PC-3 (cell line): ENCODE measurements around the gene GAL3ST3. TPM values are rescaled to one million over a fixed set of nuclear protein-coding genes. Genes with fewer than 3 reads are reported as not detected.

Experiments
- ATAC-seq: fragments of 200-7000 bp; cut with Tn5 transposase; 2 replicates; pipeline ENCODE4 v1.9.1; 2020; ENCODE audit warnings: mild to moderate bottlenecking, moderate library complexity
- BruUV-seq: library from RNA; stranded (reverse); fragments of 400-500 nt; replicated peaks from 2 replicates; lab custom pipeline; 2021; lab: Mats Ljungman, UMichigan
- CTCF ChIA-PET: fragments of 300-600 bp; sonication (Branson Sonifier 250); formaldehyde crosslinking; loops from one replicate; lab custom pipeline; 2022; ENCODE audit warnings: antibody characterized with exemption; lab: Charles Lee
- POLR2A ChIA-PET: fragments of 300-600 bp; sonication (Branson Sonifier 250); formaldehyde crosslinking; loops from one replicate; lab custom pipeline; 2022; ENCODE audit warnings: antibody characterized with exemption; ENCODE audit not compliant: unreplicated experiment; lab: Charles Lee
- DNase-seq: peaks from one replicate; pipeline ENCODE4 v3.0.0-alpha.2; 2015
- H2AFZ ChIP-seq: fragments of 300-600 bp; sonication (generic); 2 replicates; pipeline ENCODE4 v1.6.0; 2016; ENCODE audit warnings: antibody characterized with exemption, low read length
- H3F3A ChIP-seq: fragments of 300-600 bp; sonication (generic); one replicate; pipeline ENCODE4 v1.6.0; 2017; ENCODE audit warnings: antibody characterized with exemption, low read length, control low read depth, mild to moderate bottlenecking; ENCODE audit not compliant: unreplicated experiment
- H3K27ac ChIP-seq: fragments of 300-600 bp; sonication (generic); 2 replicates; pipeline ENCODE4 v1.5.1; 2016; ENCODE audit warnings: mild to moderate bottlenecking, low read length
- H3K27me3 ChIP-seq: fragments of 300-600 bp; sonication (generic); 2 replicates; pipeline ENCODE4 v1.6.1; 2016; ENCODE audit warnings: low read length, mixed read lengths
- H3K36me3 ChIP-seq: fragments of 300-600 bp; sonication (generic); 2 replicates; pipeline ENCODE4 v1.6.1; 2016; ENCODE audit warnings: low read depth, mixed run types, low read length, mixed read lengths
- H3K4me1 ChIP-seq: fragments of 300-600 bp; sonication (generic); 2 replicates; pipeline ENCODE4 v1.5.1; 2016; ENCODE audit warnings: low read length; ENCODE audit not compliant: insufficient read depth
- H3K4me2 ChIP-seq: fragments of 300-600 bp; sonication (generic); 2 replicates; pipeline ENCODE4 v1.6.0; 2016; ENCODE audit warnings: low read length
- H3K4me3 ChIP-seq: fragments of 300-600 bp; sonication (generic); 2 replicates; pipeline ENCODE4 v1.5.1; 2016; ENCODE audit warnings: mild to moderate bottlenecking, low read length, mixed read lengths
- H3K79me2 ChIP-seq: fragments of 300-600 bp; sonication (generic); 2 replicates; pipeline ENCODE4 v1.6.1; 2017; ENCODE audit warnings: low read length, mixed read lengths
- H3K9ac ChIP-seq: fragments of 300-600 bp; sonication (generic); 2 replicates; pipeline ENCODE4 v1.6.0; 2016; ENCODE audit warnings: mild to moderate bottlenecking, low read length
- H3K9me2 ChIP-seq: fragments of 300-600 bp; sonication (generic); replicated peaks from 2 replicates; pipeline ENCODE4 v1.6.1; 2016; ENCODE audit warnings: mixed run types, low read length, mixed read lengths
- H3K9me3 ChIP-seq: fragments of 300-600 bp; sonication (generic); 2 replicates; pipeline ENCODE4 v1.6.1; 2016; ENCODE audit warnings: low read length, mixed read lengths
- H4K20me1 ChIP-seq: fragments of 300-600 bp; sonication (generic); 2 replicates; pipeline ENCODE4 v1.6.1; 2016; ENCODE audit warnings: low read length, mixed read lengths
- EZH2 ChIP-seq: fragments of 300-600 bp; sonication (generic); IDR thresholded peaks from one replicate; pipeline ENCODE4 v1.6.1; 2017; ENCODE audit warnings: antibody characterized with exemption, mild to moderate bottlenecking, low read length; ENCODE audit not compliant: unreplicated experiment
- EZH2phosphoT487 ChIP-seq: fragments of 300-600 bp; sonication (generic); IDR thresholded peaks from 2 replicates; pipeline ENCODE4 v1.6.1; 2018; ENCODE audit warnings: mild to moderate bottlenecking, antibody characterized with exemption, low read length, borderline replicate concordance
- intact Hi-C: fragments of 100-400 bp; cut with micrococcal nuclease; formaldehyde crosslinking; loops from 2 replicates; pipeline ENCODE4 v1.9.0; 2023
- total RNA-seq: library from RNA; depleted of rRNA; stranded (reverse); fragments of >200 nt; gene quantifications from 2 replicates; pipeline ENCODE4 v1.2.3, GENCODE V29; 2014
- TF ChIP-seq, protein P1 (sequence below): fragments of 300-600 bp; sonication (generic); conservative IDR thresholded peaks from 2 replicates; pipeline ENCODE4 v1.5.1; 2017; ENCODE audit warnings: antibody characterized with exemption, low read depth, mild to moderate bottlenecking, low read length

GAL3ST3 gene
- total RNA-seq, 1 experiment from 2014 or later = not detected

DNA sequence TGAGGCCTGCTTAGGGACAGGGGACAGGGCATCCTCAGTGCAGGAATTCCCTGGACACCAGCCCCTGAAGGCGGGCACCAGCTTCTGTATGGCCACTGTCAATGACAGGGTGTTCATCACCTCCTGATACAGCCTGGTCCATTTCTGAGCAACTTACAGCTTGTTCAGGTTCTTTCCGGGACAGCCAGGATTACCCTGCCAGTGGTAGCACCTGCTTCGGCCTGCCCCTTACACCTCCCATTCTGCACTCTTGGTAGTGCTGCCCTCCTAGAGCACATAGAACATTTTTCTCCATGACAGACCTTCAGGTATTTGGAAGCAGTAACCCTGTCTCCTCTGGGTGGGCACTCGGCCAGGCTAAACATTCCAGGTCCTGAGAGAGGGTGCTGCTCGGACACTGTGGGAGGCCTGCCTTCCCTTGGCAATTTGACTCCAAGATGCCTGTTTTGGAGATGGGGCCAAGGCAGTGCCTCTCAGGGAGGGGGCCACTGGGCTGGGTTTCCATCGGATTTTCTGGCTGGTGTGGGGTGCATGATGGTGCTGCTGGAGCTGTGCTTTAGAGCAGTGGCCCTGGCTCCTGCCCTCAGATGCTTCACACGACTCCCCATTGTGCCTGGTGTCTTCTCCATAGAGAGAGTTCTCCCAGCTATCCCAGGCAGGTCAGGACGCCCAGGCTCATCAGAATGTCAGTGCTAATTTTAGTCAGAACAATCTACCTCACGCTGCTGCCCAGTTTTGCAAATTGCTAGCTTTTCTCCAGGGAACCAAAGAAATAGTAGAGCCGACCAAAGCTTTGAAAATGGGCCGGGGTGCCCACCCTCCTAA lies 1.2 kb downstream of the GAL3ST3 start:
- Histone ChIP-seq H3F3A (no peaks in the 10 kb centered on the region), H3K27me3 (no peaks in the 10 kb centered on the region), H4K20me1 (no peaks in the 10 kb centered on the region), H3K4me1 (peaks cover 10% of the 10 kb centered on the region), H3K27ac (no peak overlapping the region), H3K4me3 (no peak overlapping the region), H3K4me2 (no peak overlapping the region), H3K36me3 (no peaks in the 10 kb centered on the region), H2AFZ (no peak overlapping the region), H3K9ac (no peak overlapping the region), H3K79me2 (peaks cover 6% of the 10 kb centered on the region), H3K9me2 (no peaks in the 10 kb centered on the region), H3K9me3 (no peaks in the 10 kb centered on the region)
- ChIA-PET CTCF (no interaction called here), POLR2A (no interaction called here)
- BruUV-seq = no TSS peak
- ATAC-seq (no peak), DNase-seq (no peak)
- TF ChIP-seq EZH2 = no peak
- no peak for TF ChIP-seq EZH2phosphoT487
- TF ChIP-seq, protein P1, sequence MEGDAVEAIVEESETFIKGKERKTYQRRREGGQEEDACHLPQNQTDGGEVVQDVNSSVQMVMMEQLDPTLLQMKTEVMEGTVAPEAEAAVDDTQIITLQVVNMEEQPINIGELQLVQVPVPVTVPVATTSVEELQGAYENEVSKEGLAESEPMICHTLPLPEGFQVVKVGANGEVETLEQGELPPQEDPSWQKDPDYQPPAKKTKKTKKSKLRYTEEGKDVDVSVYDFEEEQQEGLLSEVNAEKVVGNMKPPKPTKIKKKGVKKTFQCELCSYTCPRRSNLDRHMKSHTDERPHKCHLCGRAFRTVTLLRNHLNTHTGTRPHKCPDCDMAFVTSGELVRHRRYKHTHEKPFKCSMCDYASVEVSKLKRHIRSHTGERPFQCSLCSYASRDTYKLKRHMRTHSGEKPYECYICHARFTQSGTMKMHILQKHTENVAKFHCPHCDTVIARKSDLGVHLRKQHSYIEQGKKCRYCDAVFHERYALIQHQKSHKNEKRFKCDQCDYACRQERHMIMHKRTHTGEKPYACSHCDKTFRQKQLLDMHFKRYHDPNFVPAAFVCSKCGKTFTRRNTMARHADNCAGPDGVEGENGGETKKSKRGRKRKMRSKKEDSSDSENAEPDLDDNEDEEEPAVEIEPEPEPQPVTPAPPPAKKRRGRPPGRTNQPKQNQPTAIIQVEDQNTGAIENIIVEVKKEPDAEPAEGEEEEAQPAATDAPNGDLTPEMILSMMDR = no peak
- intact Hi-C loops = no loop called here

DNA sequence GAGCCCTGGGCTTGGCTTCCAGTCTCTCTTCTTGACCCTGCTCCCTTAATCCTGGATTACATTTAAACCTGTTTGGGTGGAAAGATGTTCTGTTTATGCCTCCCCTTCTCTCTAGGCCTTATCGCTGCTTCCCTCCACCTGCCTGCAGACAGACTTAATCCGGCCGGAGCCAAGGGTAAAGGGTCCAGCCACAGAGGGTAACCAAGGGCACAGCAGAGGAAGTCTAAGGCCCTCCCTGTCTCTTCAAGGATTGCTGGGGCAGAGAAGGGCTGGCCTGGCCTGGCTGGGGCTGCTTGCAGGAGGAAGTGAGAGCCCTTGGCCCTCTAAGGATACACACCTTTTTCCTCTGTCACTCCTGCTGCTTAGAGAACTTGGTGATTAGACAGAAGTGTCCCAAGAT lies 2.1 kb downstream of the GAL3ST3 start:
- BruUV-seq = no TSS peak
- H3K36me3 ChIP-seq = no peaks in the 10 kb centered on the region
- no peaks in the 10 kb centered on the region for H3F3A ChIP-seq
- H4K20me1 ChIP-seq = no peaks in the 10 kb centered on the region
- intact Hi-C loops = no loop called here
- H2AFZ ChIP-seq = no peak overlapping the region
- no peaks in the 10 kb centered on the region for H3K27me3 ChIP-seq
- ATAC-seq (no peak), DNase-seq (no peak)
- POLR2A ChIA-PET = no interaction called here
- no peaks in the 10 kb centered on the region for H3K9me2 ChIP-seq
- no peaks in the 10 kb centered on the region for H3K9me3 ChIP-seq
- no peak overlapping the region for H3K4me2 ChIP-seq
- no peak overlapping the region for H3K27ac ChIP-seq
- H3K4me1 ChIP-seq = peaks cover 10% of the 10 kb centered on the region
- H3K9ac ChIP-seq = no peak overlapping the region
- H3K4me3 ChIP-seq = no peak overlapping the region
- no peaks in the 10 kb centered on the region for H3K79me2 ChIP-seq
- CTCF ChIA-PET = no interaction called here
- TF ChIP-seq, protein P1 = no peak
- TF ChIP-seq EZH2 (no peak), EZH2phosphoT487 (no peak)
